Testis (tissue), 3 donors: ENCODE results near the gene ATP5PF. TPM values are rescaled to one million over a fixed set of nuclear protein-coding genes. Genes with fewer than 3 reads are reported as not detected.
"Not testable (repeated sequence)": the region's sequence is repeated elsewhere in the genome, so short reads cannot be mapped to it uniquely, and the experiment has no call there.

Experiments
- DNase-seq: peaks from one replicate; pipeline ENCODE4 v3.0.0-alpha.2; 2019
- H3K27ac ChIP-seq, 2 donors: fragments of 200-600 bp; sonication (generic); one replicate each; pipeline ENCODE4 v1.5.1; 2019
- H3K27me3 ChIP-seq: fragments of 200-600 bp; sonication (generic); one replicate; pipeline ENCODE4 v1.5.1; 2019
- H3K36me3 ChIP-seq: fragments of 200-600 bp; sonication (generic); one replicate; pipeline ENCODE4 v1.5.1; 2017; ENCODE audit warnings: low read depth; ENCODE audit errors: missing control alignments
- H3K4me1 ChIP-seq: fragments of 200-600 bp; sonication (generic); one replicate; pipeline ENCODE4 v1.5.1; 2019
- H3K4me3 ChIP-seq, 2 donors: fragments of 200-600 bp; sonication (generic); one replicate each; pipeline ENCODE4 v1.5.1; 2017 to 2019
- H3K9me3 ChIP-seq: fragments of 200-600 bp; sonication (generic); one replicate; pipeline ENCODE4 v1.5.1; 2017
- POLR2A ChIP-seq: fragments of 450-650 bp; IDR thresholded peaks from one replicate; pipeline ENCODE4 v1.6.1; 2017; ENCODE audit warnings: antibody characterized with exemption, mild to moderate bottlenecking, moderate library complexity
- WGBS, 2 donors: methylation state at CpG; one replicate each; pipeline ENCODE4 v1.1.5; 2018; 5-methylcytosine and 5-hydroxymethylcytosine counted together
- intact Hi-C: fragments of 100-400 bp; cut with DNase I; formaldehyde crosslinking; loops from one replicate; pipeline ENCODE4 v1.15.1; 2023; ENCODE audit warnings: low total_unique reads
- polyA plus RNA-seq: library from polyadenylated mRNA; stranded (reverse); fragments of 350-450 nt; fragmentation: Illumina TruSeq; extraction: RNeasy Lipid Tissue Mini Kit (QIAGEN cat#74804); gene quantifications from one replicate; pipeline ENCODE4 v1.2.3, GENCODE V29; 2014; ENCODE audit warnings: low read depth, low replicate concordance; ENCODE audit not compliant: insufficient read depth
- total RNA-seq, 2 donors: library from RNA; depleted of rRNA; stranded (reverse); fragments of >200 nt; gene quantifications; one replicate each; pipeline ENCODE4 v1.2.3, GENCODE V29; 2016
- TF ChIP-seq, protein P1 (sequence below), 3 experiments: fragments of 450-650 bp in 2 of 3; fragments of 200-600 bp in 1 of 3; sonication (generic) in 1 of 3; IDR thresholded peaks; one replicate each; pipeline ENCODE4 v1.5.1; 2016 to 2019; ENCODE audit warnings: antibody characterized with exemption in 3 of 3, mild to moderate bottlenecking in 2 of 3, moderate library complexity in 1 of 3

ATP5PF gene
- total and polyA plus RNA-seq, 3 donors from 2014 or later, result 120 to 254 (median 125) TPM

- Histone ChIP-seq H3K4me3 (no peak overlapping the region), H3K27me3 (no peaks in the 10 kb centered on the region), H3K36me3 (no peaks in the 10 kb centered on the region), H3K27ac (no peak overlapping the region), H3K4me1 (no peaks in the 10 kb centered on the region), H3K9me3 (no peaks in the 10 kb centered on the region)
- intact Hi-C loops, result loop anchor here (10.0 kb wide), 1 partner anchor 96 kb away; the partner anchor contains the start of gene MRPL39
- WGBS, 2 donors, result 95 to 100% methylated on average over 1 of the region's 1 CpG
- DNase-seq, result no peak
- no peak for TF ChIP-seq POLR2A
- TF ChIP-seq, protein P1, sequence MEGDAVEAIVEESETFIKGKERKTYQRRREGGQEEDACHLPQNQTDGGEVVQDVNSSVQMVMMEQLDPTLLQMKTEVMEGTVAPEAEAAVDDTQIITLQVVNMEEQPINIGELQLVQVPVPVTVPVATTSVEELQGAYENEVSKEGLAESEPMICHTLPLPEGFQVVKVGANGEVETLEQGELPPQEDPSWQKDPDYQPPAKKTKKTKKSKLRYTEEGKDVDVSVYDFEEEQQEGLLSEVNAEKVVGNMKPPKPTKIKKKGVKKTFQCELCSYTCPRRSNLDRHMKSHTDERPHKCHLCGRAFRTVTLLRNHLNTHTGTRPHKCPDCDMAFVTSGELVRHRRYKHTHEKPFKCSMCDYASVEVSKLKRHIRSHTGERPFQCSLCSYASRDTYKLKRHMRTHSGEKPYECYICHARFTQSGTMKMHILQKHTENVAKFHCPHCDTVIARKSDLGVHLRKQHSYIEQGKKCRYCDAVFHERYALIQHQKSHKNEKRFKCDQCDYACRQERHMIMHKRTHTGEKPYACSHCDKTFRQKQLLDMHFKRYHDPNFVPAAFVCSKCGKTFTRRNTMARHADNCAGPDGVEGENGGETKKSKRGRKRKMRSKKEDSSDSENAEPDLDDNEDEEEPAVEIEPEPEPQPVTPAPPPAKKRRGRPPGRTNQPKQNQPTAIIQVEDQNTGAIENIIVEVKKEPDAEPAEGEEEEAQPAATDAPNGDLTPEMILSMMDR (IDR thresholded peaks at IDR 0.05), result no peak
Measured at GRCh38 chr21:25700741-25701140, 34.0 kb downstream of the ATP5PF start.

- H3K36me3 ChIP-seq, H3K4me1 ChIP-seq, H3K9me3 ChIP-seq, H3K27me3 ChIP-seq, DNase-seq, H3K27ac ChIP-seq, intact Hi-C loops: not testable (repeated sequence)
- whole genome bisulfite sequencing, 2 donors, result 51 to 90% methylated on average over 7 to 36 of the region's 36 CpGs
- H3K4me3 ChIP-seq, result peak overlapping the region in 1 of 2 donors; percentile 5
Measured at GRCh38 chr21:25695461-25695860, 39.2 kb downstream of the ATP5PF start.

- Histone ChIP-seq H3K4me1 (no peaks in the 10 kb centered on the region), H3K4me3 (no peak overlapping the region), H3K36me3 (no peaks in the 10 kb centered on the region), H3K27ac (no peak overlapping the region), H3K9me3 (no peaks in the 10 kb centered on the region), H3K27me3 (no peaks in the 10 kb centered on the region)
- TF ChIP-seq POLR2A, result no peak
- TF ChIP-seq, protein P1 (IDR thresholded peaks at IDR 0.05), result no peak
- WGBS, 2 donors, result 62 to 86% methylated on average over 3 of the region's 3 CpGs
- intact Hi-C loops, result no loop called here
- DNase-seq, result no peak
Measured at GRCh38 chr21:25691976-25692375, 42.7 kb downstream of the ATP5PF start.

GRCh38 chr21:25689226-25689625 lies 45.5 kb downstream of the ATP5PF start:
- H3K4me3 ChIP-seq, result no peak overlapping the region

GRCh38 chr21:25688275-25689155 lies 46.2 kb downstream of the ATP5PF start:
- no peak for DNase-seq
- intact Hi-C loops, result no loop called here
- WGBS, 2 donors, result 69 to 75% methylated on average over 9 of the region's 9 CpGs
- TF ChIP-seq, protein P1 (IDR thresholded peaks at IDR 0.05), result no peak
- TF ChIP-seq POLR2A, result no peak
- Histone ChIP-seq H3K9me3 (no peaks in the 10 kb centered on the region), H3K4me1 (no peaks in the 10 kb centered on the region), H3K27ac (no peak overlapping the region), H3K36me3 (no peaks in the 10 kb centered on the region), H3K27me3 (no peaks in the 10 kb centered on the region), H3K4me3 (no peak overlapping the region)

More at GRCh38 chr21:25689226-25689625, 45.5 kb downstream of the ATP5PF start:
- H3K9me3 ChIP-seq, result no peaks in the 10 kb centered on the region
- WGBS, 2 donors, result 57 to 73% methylated on average over 1 of the region's 1 CpG
- intact Hi-C loops, result no loop called here
- H3K27me3 ChIP-seq, result no peaks in the 10 kb centered on the region
- no peak for DNase-seq
- no peaks in the 10 kb centered on the region for H3K36me3 ChIP-seq
- TF ChIP-seq, protein P1 (IDR thresholded peaks at IDR 0.05), result no peak
- TF ChIP-seq POLR2A, result no peak
- no peaks in the 10 kb centered on the region for H3K4me1 ChIP-seq
- H3K27ac ChIP-seq, result no peak overlapping the region
